GM18909 (cell line): ENCODE results near the gene PSME4.
"Not testable (repeated sequence)": the region's sequence is repeated elsewhere in the genome, so short reads cannot be mapped to it uniquely, and the experiment has no call there.

ENCODE experiments used
- ATAC-seq: cut with Tn5 transposase; IDR thresholded peaks from one replicate; pipeline ENCODE4 v1.9.1; 2021; ENCODE audit warnings: mild to moderate bottlenecking; ENCODE audit not compliant: unreplicated experiment, poor library complexity

Gene PSME4

GRCh38 chr2:53843595-53843994 lies 127.2 kb downstream of the PSME4 start:
- no peak for ATAC-seq

GRCh38 chr2:53842891-53843290 lies 127.9 kb downstream of the PSME4 start:
- no peak for ATAC-seq

GRCh38 chr2:53841651-53842050 lies 129.1 kb downstream of the PSME4 start:
- not testable (repeated sequence) for ATAC-seq

DNA sequence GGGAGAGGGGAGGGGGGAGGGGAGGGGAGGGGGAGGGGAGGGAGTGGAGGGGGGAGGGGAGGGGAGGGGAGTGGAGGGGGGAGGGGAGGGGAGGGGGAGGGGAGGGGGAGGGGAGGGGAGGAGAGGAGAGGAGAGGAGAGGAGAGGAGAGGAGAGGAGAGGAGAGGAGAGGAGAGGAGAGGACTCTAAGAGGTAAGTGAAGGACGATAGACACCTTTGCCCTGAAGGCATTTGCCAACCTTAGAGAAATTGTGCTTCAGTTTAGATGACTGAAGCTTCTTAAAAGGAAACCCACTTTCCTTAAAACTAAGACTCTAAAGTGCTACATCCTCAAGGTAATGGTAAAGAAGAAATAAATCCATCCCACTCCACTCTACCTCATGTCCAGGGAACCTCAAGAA lies 130.2 kb downstream of the PSME4 start:
- ATAC-seq = no peak

GRCh38 chr2:53829980-53830290 lies 140.9 kb downstream of the PSME4 start:
- not testable (repeated sequence) for ATAC-seq

- ATAC-seq = no peak
Observed at GRCh38 chr2:53829273-53829979, 141.4 kb downstream of the PSME4 start.

GRCh38 chr2:53828331-53828730 lies 142.5 kb downstream of the PSME4 start:
- ATAC-seq = no peak

DNA sequence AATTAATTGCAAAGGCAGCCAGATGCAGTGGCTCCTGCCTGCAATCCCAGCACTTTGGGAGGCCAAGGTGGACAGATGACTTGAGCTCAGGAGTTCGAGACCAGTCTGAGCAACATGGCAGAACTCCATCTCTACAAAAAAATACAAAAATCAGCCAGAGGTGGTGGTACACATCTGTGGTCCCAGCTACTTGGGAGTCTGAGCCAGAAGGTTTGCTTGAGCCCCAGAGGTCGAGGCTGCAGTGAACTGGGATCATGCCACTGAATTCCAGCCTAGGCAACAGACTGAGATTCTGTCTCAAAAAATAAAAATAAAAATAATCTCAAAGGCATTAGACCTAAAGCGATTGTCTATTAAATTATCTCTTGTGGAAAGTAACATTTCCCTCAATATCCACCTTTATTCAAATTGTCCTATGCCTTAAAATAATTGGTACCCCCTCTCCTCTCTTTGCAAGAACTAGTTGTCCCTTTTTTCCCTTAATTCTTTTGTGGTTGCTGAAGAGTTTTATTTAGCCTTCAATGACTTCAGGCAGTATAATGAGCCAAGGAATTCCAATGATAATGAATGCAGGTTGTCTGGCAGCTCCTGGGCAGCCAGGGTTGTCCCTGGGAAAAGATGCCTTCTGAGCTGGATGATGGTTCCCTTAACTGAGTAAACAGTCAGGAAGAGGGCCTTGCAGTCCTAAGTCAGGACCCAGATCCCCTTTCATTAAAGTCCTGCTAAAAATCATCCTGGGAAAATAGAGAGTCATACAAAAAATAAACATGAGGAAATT lies 143.2 kb downstream of the PSME4 start:
- ATAC-seq = no peak

- ATAC-seq = no peak
Observed at GRCh38 chr2:53826587-53827397, 144.0 kb downstream of the PSME4 start.

- no peak for ATAC-seq
Observed at GRCh38 chr2:53826030-53826410, 144.8 kb downstream of the PSME4 start.

GRCh38 chr2:53823639-53824038 lies 147.2 kb downstream of the PSME4 start:
- peak; percentile 52 for ATAC-seq

- no peak for ATAC-seq
Observed at GRCh38 chr2:53821810-53822209, 149.0 kb downstream of the PSME4 start.

- ATAC-seq = no peak
Observed at GRCh38 chr2:53820711-53821110, 150.1 kb downstream of the PSME4 start.

- ATAC-seq = no peak
Observed at GRCh38 chr2:53820048-53820447, 150.7 kb downstream of the PSME4 start.

GRCh38 chr2:53819634-53820033 lies 151.2 kb downstream of the PSME4 start:
- no peak for ATAC-seq

DNA sequence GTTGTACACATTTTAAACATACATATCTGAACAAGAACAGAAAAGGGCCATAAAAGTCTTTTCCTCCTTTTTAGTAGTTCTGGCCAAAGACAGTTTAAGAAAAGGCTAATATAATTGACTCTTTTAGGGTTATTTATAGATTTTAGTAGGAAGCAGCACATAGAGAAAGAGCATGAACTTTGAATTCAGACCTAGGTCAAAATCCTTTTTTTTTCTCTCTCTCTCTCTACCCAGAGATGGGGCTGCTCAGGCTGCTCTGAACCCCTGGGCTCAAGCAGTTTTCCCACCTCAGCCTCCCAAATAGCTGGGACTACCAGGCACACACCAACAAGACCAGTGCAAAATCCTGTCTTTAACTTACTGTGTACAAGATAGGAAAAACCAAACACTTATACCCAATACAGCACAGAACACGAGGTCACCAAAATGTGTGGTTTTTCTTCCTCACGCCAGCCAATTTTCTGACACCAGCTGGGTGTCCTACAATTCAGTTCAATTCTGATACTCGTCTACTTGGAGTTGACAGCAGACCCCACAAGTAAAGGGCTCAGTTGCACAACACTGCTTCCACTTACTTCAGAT lies 151.8 kb downstream of the PSME4 start:
- no peak for ATAC-seq
